ENCODE data around the gene PPP2R5C.

Gene PPP2R5C

GRCh38 chr14:101844219-101844618, 82.7 kb downstream of the PPP2R5C start:
- DNase-seq = no peak

DNA sequence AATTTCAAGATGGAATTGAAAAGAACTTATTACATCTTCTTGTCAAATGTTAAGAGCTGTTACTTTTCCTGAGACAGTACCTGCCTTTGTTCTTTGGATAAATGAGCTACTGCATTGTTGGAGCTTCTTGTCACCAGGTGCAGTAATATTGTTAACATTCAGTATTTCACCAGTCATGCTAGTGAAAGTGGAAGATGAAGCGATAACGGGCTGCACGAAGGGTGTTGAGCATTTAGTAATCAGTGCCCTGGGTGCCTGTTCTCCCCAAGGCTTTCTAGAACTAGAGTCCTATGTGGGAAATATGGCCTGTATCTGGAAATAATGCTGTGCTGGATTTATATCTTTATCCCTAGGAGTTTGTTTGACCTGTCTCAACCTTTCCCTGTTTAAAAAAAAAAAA, 83.2 kb downstream of the PPP2R5C start:
- no peak for DNase-seq

GRCh38 chr14:101845496-101845895, 84.0 kb downstream of the PPP2R5C start:
- no peak for DNase-seq

DNA sequence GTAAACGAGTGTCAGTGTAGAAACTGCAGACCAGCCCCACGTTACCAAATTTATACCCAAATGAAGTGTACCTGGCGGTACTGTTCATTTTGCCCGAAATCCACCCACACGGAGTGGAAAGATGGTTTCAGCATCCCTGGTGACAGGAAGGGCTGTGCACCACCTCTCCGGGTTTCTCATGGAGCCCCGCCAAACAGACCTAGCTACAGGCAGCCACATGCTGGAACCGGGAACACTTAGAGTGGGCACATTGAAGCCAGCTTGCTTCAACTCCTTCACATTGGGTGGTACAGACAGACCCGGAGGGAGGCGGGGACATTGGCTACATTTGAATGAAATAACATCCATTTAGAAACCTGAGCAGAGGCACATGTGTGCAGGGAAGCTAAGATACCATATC, 84.4 kb downstream of the PPP2R5C start:
- peak; percentile 32 for DNase-seq

DNA sequence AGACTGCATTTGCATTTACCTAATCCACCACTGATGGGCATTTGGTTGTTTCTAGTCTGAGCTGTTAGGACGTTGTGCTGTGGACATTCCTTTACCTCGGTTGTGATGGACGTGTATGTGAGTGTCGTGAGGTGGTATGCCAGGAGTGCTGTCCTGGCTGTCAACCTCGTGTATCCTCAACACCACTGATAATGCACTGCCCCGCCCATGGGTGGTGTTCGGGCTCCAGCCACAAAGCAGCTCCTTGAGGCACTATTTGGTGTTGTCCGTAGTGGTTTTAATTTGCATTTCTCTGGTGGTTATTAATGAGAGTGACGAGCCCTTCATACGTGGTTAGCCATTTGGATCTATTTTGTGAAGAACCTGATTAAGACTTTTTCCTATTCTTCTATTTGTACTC, 87.6 kb downstream of the PPP2R5C start:
- DNase-seq = no peak

GRCh38 chr14:101849640-101850039, 88.1 kb downstream of the PPP2R5C start:
- no peak for DNase-seq

GRCh38 chr14:101851183-101851582, 89.7 kb downstream of the PPP2R5C start:
- no peak for DNase-seq

DNA sequence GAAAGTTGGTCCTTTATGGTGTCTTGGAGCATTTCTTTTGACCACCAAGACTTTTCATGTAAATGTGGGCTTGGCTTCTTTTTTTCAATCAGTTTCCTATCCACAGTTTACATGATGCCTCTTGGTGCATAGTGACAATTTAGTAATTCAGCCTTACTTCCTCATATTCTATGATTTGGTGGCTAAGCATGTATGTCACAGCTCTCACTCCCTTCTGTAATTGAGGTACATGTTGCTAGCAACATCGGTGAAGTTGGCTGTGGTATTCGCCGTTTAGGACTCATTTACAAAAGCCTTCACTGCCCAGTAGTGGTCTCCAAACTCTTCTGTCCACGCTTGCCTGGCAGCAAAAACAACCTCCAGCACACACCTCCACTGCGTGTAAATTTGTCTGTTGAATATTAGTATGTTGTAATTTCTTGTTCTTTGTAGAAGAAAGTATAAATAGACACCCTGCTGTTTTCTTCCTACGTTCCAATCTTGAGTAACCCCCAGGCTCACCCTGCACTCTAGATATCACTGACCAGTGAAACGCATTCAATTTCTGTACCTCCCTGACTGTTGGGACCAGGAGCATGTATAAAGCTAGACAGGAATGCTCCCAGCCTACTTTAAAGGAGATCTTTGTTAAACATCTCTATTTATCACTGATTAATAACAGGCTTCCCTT, 90.4 kb downstream of the PPP2R5C start:
- no peak for DNase-seq

GRCh38 chr14:101852785-101853184, 91.3 kb downstream of the PPP2R5C start:
- DNase-seq = no peak

GRCh38 chr14:101853455-101854018, 92.0 kb downstream of the PPP2R5C start:
- DNase-seq = no peak

- no peak for DNase-seq
Measured at GRCh38 chr14:101854366-101854765, 92.9 kb downstream of the PPP2R5C start.

DNA sequence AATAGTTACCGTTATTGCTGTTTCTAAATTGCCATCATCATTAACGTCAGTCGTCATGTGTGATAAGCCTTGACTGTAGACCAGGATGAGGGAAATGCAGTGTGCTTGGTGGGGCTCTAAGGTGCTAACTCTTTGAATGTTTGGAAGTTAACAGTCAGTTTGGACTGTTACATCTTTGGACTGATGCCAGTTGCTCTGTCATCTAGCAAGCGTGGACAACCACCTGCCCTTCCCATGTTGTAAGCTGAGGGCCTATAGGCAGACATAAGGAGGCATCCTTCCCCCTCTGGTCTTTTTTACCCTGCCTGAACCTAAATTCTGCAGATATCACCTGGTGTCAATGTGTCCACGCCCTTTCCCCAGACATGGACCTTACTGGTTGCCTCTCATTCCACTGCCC, 94.4 kb downstream of the PPP2R5C start:
- DNase-seq = no peak

DNA sequence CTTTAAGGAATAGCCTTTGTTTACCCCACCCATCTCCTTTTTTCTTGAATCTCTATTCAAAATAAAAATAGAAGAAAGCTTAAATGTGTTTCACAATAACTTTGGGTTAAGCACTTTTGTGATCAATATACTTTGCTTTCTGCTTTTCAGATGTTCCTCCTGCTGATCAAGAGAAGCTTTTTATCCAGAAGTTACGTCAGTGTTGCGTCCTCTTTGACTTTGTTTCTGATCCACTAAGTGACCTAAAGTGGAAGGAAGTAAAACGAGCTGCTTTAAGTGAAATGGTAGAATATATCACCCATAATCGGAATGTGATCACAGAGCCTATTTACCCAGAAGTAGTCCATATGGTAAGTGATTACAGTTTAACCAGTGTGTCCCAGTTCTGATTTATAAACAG, 95.0 kb downstream of the PPP2R5C start:
- no peak for DNase-seq

- no peak for DNase-seq
Measured at GRCh38 chr14:101857226-101857625, 95.7 kb downstream of the PPP2R5C start.

DNA sequence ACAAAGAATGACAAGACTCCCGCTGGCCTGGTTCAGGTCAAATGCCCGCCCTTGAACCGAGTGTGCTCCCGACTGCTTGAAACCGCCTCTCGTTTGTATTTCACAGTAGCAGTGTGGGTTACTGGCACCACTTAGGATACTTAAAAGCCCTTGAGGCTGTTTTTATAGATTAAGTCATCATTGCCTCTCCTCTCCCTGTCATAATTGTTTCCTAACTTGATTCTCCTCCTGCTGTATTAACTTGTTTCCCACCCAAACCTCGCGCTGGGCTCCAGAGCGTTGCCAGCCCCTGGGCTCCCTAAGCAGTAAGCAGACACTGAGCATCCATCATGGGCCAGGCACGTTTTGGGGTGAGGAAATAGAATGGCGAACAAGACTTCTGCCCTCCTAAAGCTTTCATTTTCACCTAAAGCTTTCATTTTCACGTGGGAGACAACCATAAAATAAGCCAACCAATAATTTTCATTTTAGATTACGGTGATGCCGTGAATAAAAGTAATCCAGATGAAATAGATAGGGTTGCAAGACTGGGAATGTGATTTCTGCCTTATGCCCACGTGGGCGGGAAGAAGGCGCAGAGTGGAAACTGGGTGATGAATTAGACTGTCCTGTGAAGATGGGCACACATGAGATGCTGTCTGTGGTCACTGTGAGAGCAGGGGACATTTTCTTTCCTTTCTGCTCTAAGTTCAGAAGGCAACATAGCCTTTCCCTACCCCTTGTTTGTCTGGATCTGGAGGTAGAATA, 97.5 kb downstream of the PPP2R5C start:
- DNase-seq = no peak

DNA sequence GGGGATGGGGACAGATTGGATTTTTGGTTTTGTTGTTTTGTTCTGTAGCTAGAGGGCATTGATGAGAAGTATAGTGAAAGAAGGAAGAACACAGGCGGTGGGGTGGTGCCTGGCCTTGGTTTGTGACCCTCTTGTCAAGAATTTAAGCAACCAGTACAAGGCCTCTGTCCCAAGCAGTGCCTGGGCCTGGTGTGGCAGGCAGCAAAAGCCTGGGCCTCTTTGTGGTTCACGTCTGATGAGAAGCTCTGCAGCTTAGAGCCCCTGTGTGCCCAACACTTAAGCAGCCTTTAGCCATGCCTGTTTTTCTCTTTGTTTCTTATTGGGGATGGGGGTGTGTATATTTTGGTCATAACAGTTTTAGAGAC, 98.0 kb downstream of the PPP2R5C start:
- DNase-seq = no peak

DNA sequence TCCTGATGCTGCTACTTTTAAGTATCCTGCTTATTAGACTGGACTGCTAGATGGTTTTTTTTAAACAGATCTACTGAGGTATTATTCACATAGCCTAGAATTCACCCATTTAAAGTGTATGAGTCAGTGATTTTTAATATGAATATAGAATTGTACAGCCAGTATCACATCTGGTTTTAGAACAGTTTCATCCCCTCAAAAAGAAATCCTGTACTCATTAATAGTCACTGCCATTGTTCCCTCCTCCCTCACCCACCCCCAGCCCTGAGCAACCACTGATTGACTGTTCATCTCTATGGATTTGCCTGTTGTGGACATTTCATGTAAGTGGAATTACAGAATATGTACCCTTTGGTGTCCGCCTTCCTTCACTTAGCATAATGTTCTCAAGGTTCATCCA, 98.4 kb downstream of the PPP2R5C start:
- DNase-seq = no peak

GRCh38 chr14:101861464-101861863, 100.0 kb downstream of the PPP2R5C start:
- DNase-seq = no peak

- no peak for DNase-seq
Measured at GRCh38 chr14:101862177-101862576, 100.7 kb downstream of the PPP2R5C start.

- no peak for DNase-seq
Measured at GRCh38 chr14:101862711-101863110, 101.2 kb downstream of the PPP2R5C start.

GRCh38 chr14:101865288-101865687, 103.8 kb downstream of the PPP2R5C start:
- no peak for DNase-seq

DNA sequence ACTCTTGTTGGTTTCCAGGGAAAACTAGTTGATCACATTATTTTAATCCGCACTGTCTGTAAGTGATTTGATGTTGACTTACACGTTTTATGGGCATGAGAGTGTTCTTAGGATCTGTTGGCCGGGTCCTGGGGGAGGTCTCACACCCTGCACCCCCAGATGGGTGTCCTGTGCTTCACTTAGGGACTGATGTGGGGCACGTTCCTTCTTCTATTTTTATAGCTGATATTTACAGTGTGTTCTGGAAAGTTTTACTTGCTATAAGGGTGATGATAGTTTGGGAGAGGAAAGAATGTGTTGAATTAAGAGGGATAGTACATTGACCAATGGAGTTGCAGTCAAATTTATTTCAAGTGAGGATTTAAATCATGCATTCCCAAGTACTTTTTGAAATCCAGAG, 106.3 kb downstream of the PPP2R5C start:
- DNase-seq = no peak

- DNase-seq = no peak
Measured at GRCh38 chr14:101869217-101869616, 107.7 kb downstream of the PPP2R5C start.

DNA sequence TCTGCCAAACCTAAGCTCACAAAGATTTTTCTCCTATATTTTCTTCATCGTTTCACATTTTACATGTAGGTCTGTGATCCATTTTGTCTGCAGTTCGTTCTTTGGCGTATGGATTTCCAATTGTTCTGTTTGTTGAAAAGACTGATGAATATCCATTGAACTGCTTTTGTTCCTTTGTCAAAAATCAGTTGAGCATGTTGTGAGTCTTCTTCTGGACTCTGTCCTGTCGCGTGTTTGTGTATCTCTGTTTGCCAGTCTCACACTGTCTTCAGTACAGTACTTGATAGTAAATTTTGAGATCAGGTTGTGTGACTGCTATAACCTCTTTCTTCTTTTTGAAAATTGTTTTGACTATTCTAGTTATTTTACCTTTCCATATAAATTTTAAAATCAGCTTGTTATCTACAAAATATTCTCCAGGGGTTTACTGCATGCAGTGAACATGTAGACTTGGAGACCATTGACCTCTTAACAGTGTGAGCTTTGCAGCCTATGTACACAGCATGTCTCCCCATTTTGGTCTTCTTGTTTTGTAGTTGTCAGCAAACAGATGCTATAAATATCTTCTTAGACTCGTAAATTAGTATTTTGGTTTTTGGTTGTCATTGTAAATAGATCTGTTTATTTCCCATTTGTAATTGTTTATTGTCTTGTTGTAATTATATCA, 108.9 kb downstream of the PPP2R5C start:
- no peak for DNase-seq

All from NCI-H2171 (cell line).